OCI-LY3 (cell line): ENCODE results near the gene SCAMP3.

ENCODE experiments used
- CTCF ChIP-seq: fragments of 200-600, 300-600 bp; sonication (generic); IDR thresholded peaks from 2 replicates; pipeline ENCODE4 v1.5.1; 2014; ENCODE audit warnings: antibody characterized with exemption, low read length, low read depth
- EZH2phosphoT487 ChIP-seq: fragments of 200-600 bp; shearing (Covaris generic); IDR thresholded peaks from 2 replicates; pipeline ENCODE4 v1.6.1; 2018; ENCODE audit warnings: antibody characterized with exemption, mixed run types, low read depth

GRCh38 chr1:155241069-155241679 is 21.0 kb downstream of the SCAMP3 start:
- no peak for TF ChIP-seq CTCF
- no peak for TF ChIP-seq EZH2phosphoT487
